ENCODE data around the gene PTPN7.

PTPN7 gene

GRCh38 chr1:202110977-202111376, 49.4 kb downstream of the PTPN7 start:
- DNase-seq (ENCODE audit: low read depth): no peak
- no peak overlapping the region for H3K4me3 ChIP-seq (ENCODE audit: low read depth, low read length)
- no peak for TF ChIP-seq CTCF (IDR thresholded peaks at IDR 0.05; ENCODE audit: control insufficient read depth, extremely low read depth, insufficient read depth)

- no peak overlapping the region for H3K4me3 ChIP-seq (ENCODE audit: low read depth, low read length)
- DNase-seq (ENCODE audit: low read depth): no peak
- TF ChIP-seq CTCF (IDR thresholded peaks at IDR 0.05; ENCODE audit: control insufficient read depth, extremely low read depth, insufficient read depth): no peak
Measured at GRCh38 chr1:202107801-202108731, 52.3 kb downstream of the PTPN7 start.

GRCh38 chr1:202107321-202107761, 53.1 kb downstream of the PTPN7 start:
- no peak for TF ChIP-seq CTCF (IDR thresholded peaks at IDR 0.05; ENCODE audit: control insufficient read depth, extremely low read depth, insufficient read depth)
- DNase-seq (ENCODE audit: low read depth): no peak
- no peak overlapping the region for H3K4me3 ChIP-seq (ENCODE audit: low read depth, low read length)

- H3K4me3 ChIP-seq (ENCODE audit: low read depth, low read length): no peak overlapping the region
- no peak for TF ChIP-seq CTCF (IDR thresholded peaks at IDR 0.05; ENCODE audit: control insufficient read depth, extremely low read depth, insufficient read depth)
- DNase-seq (ENCODE audit: low read depth): no peak
Measured at GRCh38 chr1:202106340-202107254, 53.8 kb downstream of the PTPN7 start.

- no peak overlapping the region for H3K4me3 ChIP-seq (ENCODE audit: low read depth, low read length)
- no peak for TF ChIP-seq CTCF (IDR thresholded peaks at IDR 0.05; ENCODE audit: control insufficient read depth, extremely low read depth, insufficient read depth)
- no peak for DNase-seq (ENCODE audit: low read depth)
Measured at GRCh38 chr1:202105571-202106339, 54.6 kb downstream of the PTPN7 start.

GRCh38 chr1:202104073-202104472, 56.3 kb downstream of the PTPN7 start:
- TF ChIP-seq CTCF (IDR thresholded peaks at IDR 0.05; ENCODE audit: control insufficient read depth, extremely low read depth, insufficient read depth): no peak
- no peak overlapping the region for H3K4me3 ChIP-seq (ENCODE audit: low read depth, low read length)
- DNase-seq (ENCODE audit: low read depth): no peak
